ENCODE data around the gene FKBP5. TPM values are rescaled to one million over a fixed set of nuclear protein-coding genes. Genes with fewer than 3 reads are reported as not detected.

The FKBP5 gene
- total and polyA plus RNA-seq, 2 experiments from 2014 or later = 73.6 to 254 TPM

DNA sequence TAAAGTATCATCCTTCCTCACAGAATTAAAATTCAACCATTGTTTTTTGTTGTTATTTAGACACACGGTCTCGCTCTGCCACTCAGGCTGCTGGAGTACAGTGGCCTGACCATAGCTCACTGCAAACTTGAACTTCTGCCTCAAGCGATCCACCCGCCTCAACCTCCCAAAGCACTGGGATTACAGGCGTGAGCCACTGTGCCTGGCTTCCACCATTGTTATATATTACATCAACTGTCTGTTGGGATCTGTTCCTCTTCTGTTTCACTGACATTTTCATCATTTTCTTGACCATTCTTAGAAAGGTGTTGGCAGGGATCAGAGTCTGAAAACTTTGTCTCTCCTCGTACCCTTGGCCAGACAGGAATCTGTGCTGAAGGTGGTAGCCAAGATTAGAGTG lies 154.7 kb downstream of the FKBP5 start:
- no peak overlapping the region for H3K4me3 ChIP-seq
- H3K27me3 ChIP-seq = no peaks in the 10 kb centered on the region
- no peaks in the 10 kb centered on the region for H4K20me1 ChIP-seq (ENCODE audit: insufficient read depth, poor library complexity, severe bottlenecking)
- no peak overlapping the region for H2AFZ ChIP-seq
- DNase-seq (ENCODE audit: low spot score) = no peak
- H3K36me3 ChIP-seq (replicated peaks; ENCODE audit: insufficient read depth, low read depth) = no peaks in the 10 kb centered on the region
- TF ChIP-seq, protein P1, sequence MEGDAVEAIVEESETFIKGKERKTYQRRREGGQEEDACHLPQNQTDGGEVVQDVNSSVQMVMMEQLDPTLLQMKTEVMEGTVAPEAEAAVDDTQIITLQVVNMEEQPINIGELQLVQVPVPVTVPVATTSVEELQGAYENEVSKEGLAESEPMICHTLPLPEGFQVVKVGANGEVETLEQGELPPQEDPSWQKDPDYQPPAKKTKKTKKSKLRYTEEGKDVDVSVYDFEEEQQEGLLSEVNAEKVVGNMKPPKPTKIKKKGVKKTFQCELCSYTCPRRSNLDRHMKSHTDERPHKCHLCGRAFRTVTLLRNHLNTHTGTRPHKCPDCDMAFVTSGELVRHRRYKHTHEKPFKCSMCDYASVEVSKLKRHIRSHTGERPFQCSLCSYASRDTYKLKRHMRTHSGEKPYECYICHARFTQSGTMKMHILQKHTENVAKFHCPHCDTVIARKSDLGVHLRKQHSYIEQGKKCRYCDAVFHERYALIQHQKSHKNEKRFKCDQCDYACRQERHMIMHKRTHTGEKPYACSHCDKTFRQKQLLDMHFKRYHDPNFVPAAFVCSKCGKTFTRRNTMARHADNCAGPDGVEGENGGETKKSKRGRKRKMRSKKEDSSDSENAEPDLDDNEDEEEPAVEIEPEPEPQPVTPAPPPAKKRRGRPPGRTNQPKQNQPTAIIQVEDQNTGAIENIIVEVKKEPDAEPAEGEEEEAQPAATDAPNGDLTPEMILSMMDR (IDR thresholded peaks at IDR 0.05; ENCODE audit: poor library complexity) = no peak
- TF ChIP-seq EZH2 (IDR thresholded peaks at IDR 0.05; ENCODE audit: borderline replicate concordance) (no peak), EZH2phosphoT487 (IDR thresholded peaks at IDR 0.05; ENCODE audit: low read depth, severe bottlenecking, unreplicated experiment) (no peak)
- 70% methylated on average over 6 of the region's 6 CpGs for WGBS (ENCODE audit: low lambda C conversion rate, missing lambda C conversion rate)
- no peaks in the 10 kb centered on the region for H3K9me2 ChIP-seq (replicated peaks; ENCODE audit: insufficient read depth)
- no peaks in the 10 kb centered on the region for H3K79me2 ChIP-seq
- peak overlapping the region; percentile 34 for H3K4me2 ChIP-seq
- H3K9me3 ChIP-seq (ENCODE audit: low read depth) = no peaks in the 10 kb centered on the region
- H3K4me1 ChIP-seq (ENCODE audit: insufficient read depth) = peaks cover 4% of the 10 kb centered on the region
- H3K27ac ChIP-seq = no peak overlapping the region

DNA sequence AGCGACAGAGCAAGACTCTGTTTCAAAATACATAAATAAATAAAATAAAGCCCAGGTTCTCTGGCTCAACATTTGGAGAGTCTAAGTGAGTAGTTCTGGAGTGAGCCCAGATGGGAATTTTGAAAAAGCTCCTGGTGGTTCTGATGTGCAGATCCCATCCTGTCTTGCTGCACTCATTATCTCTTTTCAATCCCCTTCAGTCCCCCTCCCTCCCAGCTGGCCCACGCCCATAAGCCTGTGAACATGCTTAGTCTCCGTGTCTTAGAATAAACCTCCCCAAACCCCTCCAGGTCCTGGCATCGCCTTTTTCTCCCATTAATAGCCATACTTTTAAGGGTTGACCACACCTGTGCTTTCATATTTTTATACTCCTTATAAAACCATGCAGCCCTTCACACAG lies 156.6 kb downstream of the FKBP5 start:
- no peaks in the 10 kb centered on the region for H3K36me3 ChIP-seq (replicated peaks; ENCODE audit: insufficient read depth, low read depth)
- no peak for DNase-seq (ENCODE audit: low spot score)
- WGBS (ENCODE audit: low lambda C conversion rate, missing lambda C conversion rate) = 69% methylated on average over 4 of the region's 4 CpGs
- TF ChIP-seq EZH2phosphoT487 (IDR thresholded peaks at IDR 0.05; ENCODE audit: low read depth, severe bottlenecking, unreplicated experiment) = no peak
- no peak for TF ChIP-seq EZH2 (IDR thresholded peaks at IDR 0.05; ENCODE audit: borderline replicate concordance)
- TF ChIP-seq, protein P1 (IDR thresholded peaks at IDR 0.05; ENCODE audit: poor library complexity) = no peak
- no peaks in the 10 kb centered on the region for H3K9me2 ChIP-seq (replicated peaks; ENCODE audit: insufficient read depth)
- no peak overlapping the region for H2AFZ ChIP-seq
- H3K4me3 ChIP-seq = no peak overlapping the region
- H3K27me3 ChIP-seq = no peaks in the 10 kb centered on the region
- no peaks in the 10 kb centered on the region for H4K20me1 ChIP-seq (ENCODE audit: insufficient read depth, poor library complexity, severe bottlenecking)
- no peaks in the 10 kb centered on the region for H3K9me3 ChIP-seq (ENCODE audit: low read depth)
- peaks cover 4% of the 10 kb centered on the region for H3K4me1 ChIP-seq (ENCODE audit: insufficient read depth)
- H3K27ac ChIP-seq = no peak overlapping the region
- no peaks in the 10 kb centered on the region for H3K79me2 ChIP-seq
- no peak overlapping the region for H3K4me2 ChIP-seq

DNA sequence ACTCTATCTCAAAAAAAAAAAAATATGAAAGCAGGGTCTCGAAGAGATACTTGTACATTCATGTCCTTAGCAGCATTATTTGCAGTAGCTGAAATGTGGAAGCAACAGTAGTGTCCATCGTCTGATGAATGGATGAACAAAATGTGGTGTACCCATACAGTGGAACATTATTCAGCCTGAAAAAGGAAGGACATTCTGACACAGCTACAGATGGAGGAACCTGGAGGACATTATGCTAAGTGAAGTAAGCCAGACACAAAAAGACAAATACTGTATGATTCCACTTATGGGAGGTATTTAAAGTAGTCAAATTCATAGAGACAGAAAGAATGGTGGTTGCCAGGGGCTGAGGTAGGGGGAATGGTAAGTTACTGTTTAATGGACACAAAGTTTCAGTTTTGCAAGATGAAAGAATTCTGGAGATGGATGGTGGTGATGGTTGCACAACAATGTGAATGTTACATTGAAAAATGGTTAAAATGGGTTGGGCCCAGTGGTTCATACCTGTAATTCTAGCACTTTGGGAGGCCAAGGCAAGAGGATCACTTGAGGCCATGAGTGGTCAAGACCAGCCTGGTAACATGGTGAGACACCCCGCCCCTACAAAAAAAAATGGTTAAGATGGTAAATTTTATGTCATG lies 164.2 kb downstream of the FKBP5 start:
- no peaks in the 10 kb centered on the region for H3K36me3 ChIP-seq (replicated peaks; ENCODE audit: insufficient read depth, low read depth)
- H3K4me2 ChIP-seq = no peak overlapping the region
- H3K4me1 ChIP-seq (ENCODE audit: insufficient read depth) = no peaks in the 10 kb centered on the region
- H2AFZ ChIP-seq = no peak overlapping the region
- H3K27ac ChIP-seq = no peak overlapping the region
- TF ChIP-seq EZH2 (IDR thresholded peaks at IDR 0.05; ENCODE audit: borderline replicate concordance) (no peak), EZH2phosphoT487 (IDR thresholded peaks at IDR 0.05; ENCODE audit: low read depth, severe bottlenecking, unreplicated experiment) (no peak)
- TF ChIP-seq, protein P1 (IDR thresholded peaks at IDR 0.05; ENCODE audit: poor library complexity) = no peak
- H3K9me3 ChIP-seq (ENCODE audit: low read depth) = no peaks in the 10 kb centered on the region
- no peak for DNase-seq (ENCODE audit: low spot score)
- H3K27me3 ChIP-seq = no peaks in the 10 kb centered on the region
- WGBS (ENCODE audit: low lambda C conversion rate, missing lambda C conversion rate) = 85% methylated on average over 3 of the region's 3 CpGs
- no peaks in the 10 kb centered on the region for H4K20me1 ChIP-seq (ENCODE audit: insufficient read depth, poor library complexity, severe bottlenecking)
- no peaks in the 10 kb centered on the region for H3K79me2 ChIP-seq
- H3K4me3 ChIP-seq = no peak overlapping the region
- H3K9me2 ChIP-seq (replicated peaks; ENCODE audit: insufficient read depth) = no peaks in the 10 kb centered on the region

Small RNAs within 50 kb of the gene (microRNA-seq; reads per million reads assigned to microRNA genes)
- 5.8 reads per million, percentile 13 among the genes with 10 or more reads in this experiment for gene MIR5690

Small RNAs within 50 kb of the gene (small RNA-seq; reads per million reads assigned to genes)
- gene MIR5690 = not detected
- gene RF00561 = not detected

Other genes starting within 250 kb of the FKBP5 start
- gene FANCE, start 236.6 kb downstream of the FKBP5 start, total RNA-seq = 8.7 and 9.0 TPM in 2 replicates
- gene FANCE, start 236.6 kb downstream of the FKBP5 start, polyA plus RNA-seq = 3.7 and 4.1 TPM in 2 replicates
- gene RPL10A, start 220.5 kb downstream of the FKBP5 start, total RNA-seq = 1,102 and 1,276 TPM in 2 replicates
- 305 and 308 TPM in 2 replicates for gene RPL10A, start 220.5 kb downstream of the FKBP5 start, polyA plus RNA-seq
- 20.4 and 26.3 TPM in 2 replicates for gene TEAD3, start 191.8 kb downstream of the FKBP5 start, total RNA-seq
- gene TEAD3, start 191.8 kb downstream of the FKBP5 start, polyA plus RNA-seq = 33.0 and 35.9 TPM in 2 replicates
- gene TULP1, start 176.0 kb downstream of the FKBP5 start, total RNA-seq = not detected in 2 replicates
- gene TULP1, start 176.0 kb downstream of the FKBP5 start, polyA plus RNA-seq = 0.39 and 1.3 TPM in 2 replicates
- 0.83 and 1.4 TPM in 2 replicates for gene ARMC12, start 48.1 kb upstream of the FKBP5 start, total RNA-seq
- 2.5 and 3.2 TPM in 2 replicates for gene ARMC12, start 48.1 kb upstream of the FKBP5 start, polyA plus RNA-seq
- gene CLPSL2, start 87.7 kb upstream of the FKBP5 start, total RNA-seq = not detected in 2 replicates
- gene CLPSL2, start 87.7 kb upstream of the FKBP5 start, polyA plus RNA-seq = not detected in 2 replicates
- not detected in 2 replicates for gene CLPSL1, start 92.1 kb upstream of the FKBP5 start, total RNA-seq
- gene CLPSL1, start 92.1 kb upstream of the FKBP5 start, polyA plus RNA-seq = not detected in 2 replicates
- gene CLPS, start 108.4 kb upstream of the FKBP5 start, total RNA-seq = not detected in 2 replicates
- 0.88 and 1.2 TPM in 2 replicates for gene CLPS, start 108.4 kb upstream of the FKBP5 start, polyA plus RNA-seq
- gene LHFPL5, start 116.4 kb upstream of the FKBP5 start, total RNA-seq = not detected in 2 replicates
- 0.10 TPM in 1 of 2 replicates, not detected in the other for gene LHFPL5, start 116.4 kb upstream of the FKBP5 start, polyA plus RNA-seq
- gene SRPK1, start 232.2 kb upstream of the FKBP5 start, total RNA-seq = 63.9 and 69.4 TPM in 2 replicates
- 39.3 and 48.0 TPM in 2 replicates for gene SRPK1, start 232.2 kb upstream of the FKBP5 start, polyA plus RNA-seq